Natural killer cell (primary cell): ENCODE measurements around the gene CHST15. TPM values are rescaled to one million over a fixed set of nuclear protein-coding genes. Genes with fewer than 3 reads are reported as not detected.

Experiments
- ATAC-seq, 3 donors: fragments of 150-1000 bp in 2 of 3; fragments of 200-7000 bp in 1 of 3; cut with Tn5 transposase; 1 replicate in 1 of 3; 2 replicates in 2 of 3; pipeline ENCODE4 v1.10.0; 2021; ENCODE audit warnings: mild to moderate bottlenecking in 2 of 3, moderate library complexity in 2 of 3
- DNase-seq, 2 donors: peaks; one replicate each; pipeline versions ENCODE4 v3.0.0 to v3.0.0-alpha.2; 2013 to 2021; ENCODE audit warnings: mixed read lengths in 1 of 2
- H3K27ac ChIP-seq: one replicate; pipeline ENCODE4 v1.5.1; 2013; ENCODE audit warnings: mild to moderate bottlenecking, low read length
- H3K27me3 ChIP-seq: one replicate; pipeline ENCODE4 v1.6.1; 2013; ENCODE audit warnings: low read length; ENCODE audit not compliant: control insufficient read depth, insufficient read depth
- H3K36me3 ChIP-seq: one replicate; pipeline ENCODE4 v1.6.1; 2013; ENCODE audit warnings: low read length; ENCODE audit not compliant: control insufficient read depth, insufficient read depth
- H3K4me1 ChIP-seq: one replicate; pipeline ENCODE4 v1.6.1; 2013; ENCODE audit warnings: low read length; ENCODE audit not compliant: control insufficient read depth, insufficient read depth
- H3K4me3 ChIP-seq: one replicate; pipeline ENCODE4 v1.5.1; 2013; ENCODE audit warnings: low read length
- H3K9me3 ChIP-seq: one replicate; pipeline ENCODE4 v1.6.1; 2013; ENCODE audit warnings: low read length; ENCODE audit not compliant: control insufficient read depth, insufficient read depth
- H3K27ac Mint-ChIP-seq, 2 donors: one replicate each; pipeline ENCODE4 v1.8.0; 2022; ENCODE audit warnings: mild to moderate bottlenecking in 2 of 2, mixed read lengths in 2 of 2, moderate library complexity in 1 of 2
- H3K27me3 Mint-ChIP-seq, 2 donors: one replicate each; pipeline ENCODE4 v1.8.0; 2022; ENCODE audit warnings: low read depth in 2 of 2, mixed read lengths in 2 of 2
- H3K36me3 Mint-ChIP-seq: one replicate; pipeline ENCODE4 v1.8.0; 2022; ENCODE audit warnings: mixed read lengths
- H3K4me1 Mint-ChIP-seq, 2 donors: one replicate each; pipeline ENCODE4 v1.8.0; 2022; ENCODE audit warnings: mixed read lengths in 2 of 2
- H3K4me3 Mint-ChIP-seq: one replicate; pipeline ENCODE4 v1.8.0; 2022; ENCODE audit warnings: mild to moderate bottlenecking, moderate library complexity, mixed read lengths
- H3K9me3 Mint-ChIP-seq, 2 donors: one replicate each; pipeline ENCODE4 v1.8.0; 2022; ENCODE audit warnings: mixed read lengths in 2 of 2
- WGBS: methylation state at CpG from one replicate; pipeline ENCODE4 v1.1.7; 2013; ENCODE audit warnings: missing lambda C conversion rate; ENCODE audit not compliant: insufficient coverage; 5-methylcytosine and 5-hydroxymethylcytosine counted together
- intact Hi-C: fragments of 100-400 bp; cut with micrococcal nuclease; formaldehyde crosslinking; loops from one replicate; pipeline ENCODE4 v1.14.2; 2022
- total RNA-seq, 4 donors: library from RNA; stranded (reverse); fragments of 120-200 nt in 1 of 4; gene quantifications; one replicate each; pipeline versions ENCODE4 v1.2.3 to v1.2.4, GENCODE V29; 2013 to 2022
- TF ChIP-seq, protein P1 (sequence below): fragments of 200-600 bp; IDR thresholded peaks from one replicate; pipeline ENCODE4 v1.8.0; 2022; ENCODE audit warnings: antibody characterized with exemption

CHST15 gene
- total RNA-seq, 3 donors from 2014 or later (not counting 1 experiment from before 2014, with no cell fraction given): 1.9 to 11.9 (median 8.7) TPM

- intact Hi-C loops: no loop called here
- no peaks in the 10 kb centered on the region for H3K9me3 ChIP-seq
- TF ChIP-seq, protein P1, sequence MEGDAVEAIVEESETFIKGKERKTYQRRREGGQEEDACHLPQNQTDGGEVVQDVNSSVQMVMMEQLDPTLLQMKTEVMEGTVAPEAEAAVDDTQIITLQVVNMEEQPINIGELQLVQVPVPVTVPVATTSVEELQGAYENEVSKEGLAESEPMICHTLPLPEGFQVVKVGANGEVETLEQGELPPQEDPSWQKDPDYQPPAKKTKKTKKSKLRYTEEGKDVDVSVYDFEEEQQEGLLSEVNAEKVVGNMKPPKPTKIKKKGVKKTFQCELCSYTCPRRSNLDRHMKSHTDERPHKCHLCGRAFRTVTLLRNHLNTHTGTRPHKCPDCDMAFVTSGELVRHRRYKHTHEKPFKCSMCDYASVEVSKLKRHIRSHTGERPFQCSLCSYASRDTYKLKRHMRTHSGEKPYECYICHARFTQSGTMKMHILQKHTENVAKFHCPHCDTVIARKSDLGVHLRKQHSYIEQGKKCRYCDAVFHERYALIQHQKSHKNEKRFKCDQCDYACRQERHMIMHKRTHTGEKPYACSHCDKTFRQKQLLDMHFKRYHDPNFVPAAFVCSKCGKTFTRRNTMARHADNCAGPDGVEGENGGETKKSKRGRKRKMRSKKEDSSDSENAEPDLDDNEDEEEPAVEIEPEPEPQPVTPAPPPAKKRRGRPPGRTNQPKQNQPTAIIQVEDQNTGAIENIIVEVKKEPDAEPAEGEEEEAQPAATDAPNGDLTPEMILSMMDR: no peak
- no peak overlapping the region for H3K4me3 Mint-ChIP-seq
- H3K36me3 ChIP-seq: no peaks in the 10 kb centered on the region
- no peak overlapping the region for H3K4me3 ChIP-seq
- H3K4me1 ChIP-seq: no peaks in the 10 kb centered on the region
- H3K27me3 ChIP-seq: no peaks in the 10 kb centered on the region
- no peak for ATAC-seq
- H3K36me3 Mint-ChIP-seq: no peaks in the 10 kb centered on the region
- H3K27ac Mint-ChIP-seq: no peak overlapping the region
- DNase-seq: no peak
- peaks cover 4 to 6% of the 10 kb centered on the region in 2 donors for H3K27me3 Mint-ChIP-seq
- no peaks in the 10 kb centered on the region for H3K4me1 Mint-ChIP-seq
- no peaks in the 10 kb centered on the region for H3K9me3 Mint-ChIP-seq
- H3K27ac ChIP-seq: no peak overlapping the region
- WGBS: 88% methylated on average over 15 of the region's 17 CpGs
Measured at GRCh38 chr10:124050021-124051015, 43.1 kb downstream of the CHST15 start.

- H3K27me3 Mint-ChIP-seq: peaks cover 7 to 8% of the 10 kb centered on the region in 2 donors
- Histone ChIP-seq H3K27ac (no peak overlapping the region), H3K4me3 (no peak overlapping the region), H3K4me1 (no peaks in the 10 kb centered on the region), H3K27me3 (no peaks in the 10 kb centered on the region), H3K36me3 (no peaks in the 10 kb centered on the region), H3K9me3 (no peaks in the 10 kb centered on the region)
- H3K4me3 Mint-ChIP-seq: no peak overlapping the region
- no peaks in the 10 kb centered on the region for H3K9me3 Mint-ChIP-seq
- DNase-seq: no peak
- no peaks in the 10 kb centered on the region for H3K4me1 Mint-ChIP-seq
- intact Hi-C loops: no loop called here
- no peaks in the 10 kb centered on the region for H3K36me3 Mint-ChIP-seq
- no peak for ATAC-seq
- TF ChIP-seq, protein P1: no peak
- WGBS: 93% methylated on average over 3 of the region's 5 CpGs
- H3K27ac Mint-ChIP-seq: no peak overlapping the region
Measured at GRCh38 chr10:124049484-124049883, 43.9 kb downstream of the CHST15 start.

DNA sequence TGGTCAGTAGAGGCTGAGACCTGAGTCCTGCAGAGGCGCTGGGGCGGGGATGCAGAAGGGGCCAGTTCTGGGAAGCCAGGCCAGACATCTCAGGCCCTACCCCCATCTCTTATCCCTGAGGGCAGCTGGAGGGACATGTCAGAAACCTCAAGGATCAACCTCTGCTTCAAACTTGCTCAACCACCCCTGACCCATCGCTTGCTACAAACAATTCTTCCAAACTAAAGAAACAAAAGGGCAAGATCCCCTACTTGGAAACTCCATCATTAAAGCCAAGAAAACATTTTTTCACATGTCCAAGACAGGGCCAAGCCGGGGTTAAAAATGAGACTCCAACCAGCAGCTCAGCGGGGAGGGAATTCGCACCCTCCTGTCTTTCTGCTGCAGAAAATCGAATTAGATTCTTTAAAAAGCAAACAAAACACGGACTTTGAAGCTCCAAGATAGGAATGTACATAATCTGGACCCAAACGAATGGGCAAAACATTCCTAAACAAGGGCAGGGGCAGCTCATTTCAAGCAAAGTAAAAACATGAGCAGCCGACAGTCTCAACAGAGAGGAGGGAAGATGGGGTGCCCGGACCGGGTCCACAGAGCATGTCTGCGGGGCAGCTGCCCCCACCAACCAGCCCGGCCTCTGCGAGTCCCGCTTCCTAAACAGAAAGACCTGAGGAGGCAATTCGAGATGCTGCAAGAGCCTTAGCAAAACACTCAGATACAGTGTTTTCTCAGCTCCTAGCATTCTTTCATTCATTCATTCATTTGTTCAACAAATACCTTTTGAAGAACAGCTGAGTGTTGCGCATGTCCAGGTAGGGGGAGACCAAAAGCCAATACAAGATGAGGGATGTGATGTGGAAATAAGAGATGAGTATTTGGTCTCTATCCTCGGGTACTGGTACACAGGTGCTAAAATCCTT lies 44.8 kb downstream of the CHST15 start:
- Histone ChIP-seq H3K36me3 (no peaks in the 10 kb centered on the region), H3K27ac (no peak overlapping the region), H3K4me1 (peaks cover 7% of the 10 kb centered on the region), H3K27me3 (no peaks in the 10 kb centered on the region), H3K9me3 (no peaks in the 10 kb centered on the region), H3K4me3 (no peak overlapping the region)
- H3K27me3 Mint-ChIP-seq: peaks cover 7 to 9% of the 10 kb centered on the region in 2 donors
- intact Hi-C loops: no loop called here
- WGBS: 87% methylated on average over 19 of the region's 19 CpGs
- ATAC-seq: no peak
- no peaks in the 10 kb centered on the region for H3K36me3 Mint-ChIP-seq
- no peak overlapping the region for H3K27ac Mint-ChIP-seq
- no peak overlapping the region for H3K4me3 Mint-ChIP-seq
- H3K4me1 Mint-ChIP-seq: no peaks in the 10 kb centered on the region
- no peak for DNase-seq
- TF ChIP-seq, protein P1: no peak
- no peaks in the 10 kb centered on the region for H3K9me3 Mint-ChIP-seq
